Measurements from ENCODE around the gene IRAK2.

DNA sequence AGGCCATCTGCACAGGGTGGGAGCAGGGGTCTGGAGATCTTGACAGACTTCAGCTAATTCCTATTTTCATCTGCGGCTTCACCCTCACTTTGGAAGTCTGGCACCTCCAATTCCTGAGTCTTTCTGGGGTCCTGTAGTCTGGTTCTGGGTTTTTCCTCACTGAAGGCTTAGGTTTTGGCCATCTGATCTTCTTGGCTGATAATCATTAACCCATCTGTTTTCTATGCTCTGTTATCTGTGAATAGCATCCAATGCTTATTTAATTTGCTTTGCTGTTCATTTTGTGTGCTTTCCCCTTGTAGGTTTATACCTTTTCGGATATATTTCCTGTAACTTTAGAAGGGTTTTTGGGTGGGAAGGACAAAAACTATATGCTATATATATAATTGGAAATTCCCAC lies 101.1 kb downstream of the IRAK2 start:
- no peak for TF ChIP-seq POLR2A (IDR thresholded peaks at IDR 0.05; ENCODE audit: low read depth, low read length)
- no peak for TF ChIP-seq TAF1 (IDR thresholded peaks at IDR 0.05; ENCODE audit: low read depth, low read length)
- TF ChIP-seq POLR2AphosphoS5 (IDR thresholded peaks at IDR 0.05; ENCODE audit: low read depth, low read length) = no peak

Data from GM12891 (cell line).